Osteoblast (primary cell): ENCODE measurements around the gene TTC7B. TPM values are rescaled to one million over a fixed set of nuclear protein-coding genes. Genes with fewer than 3 reads are reported as not detected.

Experiments
- DNase-seq: peaks from one replicate; pipeline ENCODE4 v3.0.0; 2011; ENCODE audit warnings: low spot score, mixed read lengths; ENCODE audit not compliant: insufficient read length; ENCODE audit errors: missing footprints
- H2AFZ ChIP-seq: 2 replicates; pipeline ENCODE4 v1.6.0; 2011; ENCODE audit warnings: mild to moderate bottlenecking, low read length
- H3K27ac ChIP-seq: 2 replicates; pipeline ENCODE4 v1.5.1; 2011; ENCODE audit warnings: mild to moderate bottlenecking, low read depth, low read length, moderate library complexity
- H3K27me3 ChIP-seq: 2 replicates; pipeline ENCODE4 v1.6.0; 2012; ENCODE audit warnings: mild to moderate bottlenecking, control low read depth, inconsistent platforms, low read length, moderate library complexity; ENCODE audit not compliant: insufficient read depth
- H3K36me3 ChIP-seq: 2 replicates; pipeline ENCODE4 v1.5.1; 2011; ENCODE audit warnings: mild to moderate bottlenecking, low read length, control low read depth, moderate library complexity; ENCODE audit not compliant: insufficient read depth
- H3K4me1 ChIP-seq: 2 replicates; pipeline ENCODE4 v1.5.1; 2011; ENCODE audit warnings: mild to moderate bottlenecking, low read length, control low read depth, moderate library complexity; ENCODE audit not compliant: insufficient read depth
- H3K4me2 ChIP-seq: 2 replicates; pipeline ENCODE4 v1.6.0; 2011; ENCODE audit warnings: mild to moderate bottlenecking, low read length; ENCODE audit not compliant: insufficient read depth
- H3K4me3 ChIP-seq: fragments of 200-600 bp; sonication (generic); 3 replicates; pipeline ENCODE4 v1.5.1; 2012; ENCODE audit warnings: mild to moderate bottlenecking, low read length, inconsistent platforms; ENCODE audit not compliant: insufficient read depth
- H3K79me2 ChIP-seq: 2 replicates; pipeline ENCODE4 v1.6.0; 2012; ENCODE audit warnings: mild to moderate bottlenecking, low read length, control low read depth, inconsistent platforms; ENCODE audit not compliant: insufficient read depth
- H3K9me3 ChIP-seq: 2 replicates; pipeline ENCODE4 v1.5.1; 2011; ENCODE audit warnings: low read depth, low read length, control low read depth
- H4K20me1 ChIP-seq: 2 replicates; pipeline ENCODE4 v1.6.0; 2012; ENCODE audit warnings: mild to moderate bottlenecking, low read length, control low read depth; ENCODE audit not compliant: insufficient read depth
- CTCF ChIP-seq: IDR thresholded peaks from 2 replicates; pipeline ENCODE4 v1.5.1; 2011; ENCODE audit warnings: mild to moderate bottlenecking, low read depth, low read length, moderate library complexity; ENCODE audit errors: extremely low read depth
- total RNA-seq: library from RNA; depleted of rRNA; stranded (reverse); fragments of >200 nt; gene quantifications from 2 replicates; pipeline ENCODE4 v1.2.3, GENCODE V29; 2012

The TTC7B gene
- total RNA-seq, 1 donor = 14.5 TPM

GRCh38 chr14:90499121-90499520 lies 317.1 kb downstream of the TTC7B start:
- Histone ChIP-seq H3K27ac (no peak overlapping the region), H3K4me1 (no peaks in the 10 kb centered on the region), H3K36me3 (no peaks in the 10 kb centered on the region), H3K79me2 (no peaks in the 10 kb centered on the region), H3K4me2 (no peak overlapping the region), H3K4me3 (no peak overlapping the region), H2AFZ (no peak overlapping the region), H3K9me3 (no peaks in the 10 kb centered on the region), H4K20me1 (peaks cover 2% of the 10 kb centered on the region), H3K27me3 (no peaks in the 10 kb centered on the region)
- TF ChIP-seq CTCF = no peak
- DNase-seq = no peak

GRCh38 chr14:90498198-90498597 lies 318.0 kb downstream of the TTC7B start:
- H3K27ac ChIP-seq = no peak overlapping the region
- no peak overlapping the region for H3K4me3 ChIP-seq
- H2AFZ ChIP-seq = no peak overlapping the region
- H3K27me3 ChIP-seq = no peaks in the 10 kb centered on the region
- H3K9me3 ChIP-seq = no peaks in the 10 kb centered on the region
- H3K36me3 ChIP-seq = no peaks in the 10 kb centered on the region
- no peaks in the 10 kb centered on the region for H3K79me2 ChIP-seq
- peaks cover 2% of the 10 kb centered on the region for H4K20me1 ChIP-seq
- no peak for TF ChIP-seq CTCF
- no peak for DNase-seq
- H3K4me2 ChIP-seq = no peak overlapping the region
- no peaks in the 10 kb centered on the region for H3K4me1 ChIP-seq

- H3K4me2 ChIP-seq = no peak overlapping the region
- no peaks in the 10 kb centered on the region for H3K79me2 ChIP-seq
- H3K9me3 ChIP-seq = no peaks in the 10 kb centered on the region
- H3K36me3 ChIP-seq = no peaks in the 10 kb centered on the region
- peaks cover 2% of the 10 kb centered on the region for H4K20me1 ChIP-seq
- H3K4me1 ChIP-seq = peaks cover 9% of the 10 kb centered on the region
- TF ChIP-seq CTCF = no peak
- no peak overlapping the region for H2AFZ ChIP-seq
- no peaks in the 10 kb centered on the region for H3K27me3 ChIP-seq
- peak; percentile 65 for DNase-seq
- H3K27ac ChIP-seq = no peak overlapping the region
- no peak overlapping the region for H3K4me3 ChIP-seq
These were observed 319.9 kb downstream of the TTC7B start for GRCh38 chr14:90496379-90496778.

- no peaks in the 10 kb centered on the region for H3K79me2 ChIP-seq
- H3K4me2 ChIP-seq = no peak overlapping the region
- no peaks in the 10 kb centered on the region for H3K9me3 ChIP-seq
- H3K4me3 ChIP-seq = no peak overlapping the region
- no peak overlapping the region for H3K27ac ChIP-seq
- H4K20me1 ChIP-seq = peaks cover 2% of the 10 kb centered on the region
- H3K36me3 ChIP-seq = no peaks in the 10 kb centered on the region
- H2AFZ ChIP-seq = no peak overlapping the region
- no peak for TF ChIP-seq CTCF
- peak; percentile 94 for DNase-seq
- H3K27me3 ChIP-seq = no peaks in the 10 kb centered on the region
- H3K4me1 ChIP-seq = peaks cover 17% of the 10 kb centered on the region
These were observed 320.6 kb downstream of the TTC7B start for GRCh38 chr14:90495357-90496276.
